H1 (cell line): ENCODE data around the gene RGS3. TPM values are rescaled to one million over a fixed set of nuclear protein-coding genes. Genes with fewer than 3 reads are reported as not detected.

ENCODE experiments used
- CTCF ChIA-PET: fragments of 300-600 bp; sonication (Branson Sonifier 250); formaldehyde crosslinking; loops from one replicate; lab custom pipeline; 2021; ENCODE audit not compliant: partially characterized antibody; lab: Charles Lee
- POLR2A ChIA-PET: fragments of 300-600 bp; sonication (Branson Sonifier 250); formaldehyde crosslinking; loops from one replicate; lab custom pipeline; 2021; ENCODE audit warnings: inconsistent platforms; ENCODE audit not compliant: partially characterized antibody; lab: Charles Lee
- DNase-seq, 2 experiments: peaks; one replicate each; pipeline versions ENCODE4 v3.0.0 to v3.0.0-alpha.2; 2010 to 2022; ENCODE audit warnings: low spot score in 2 of 2, low read depth in 1 of 2, mixed read lengths in 1 of 2
- FAIRE-seq: peaks from 2 replicates; lab custom pipeline; 2011; peaks lifted over from hg19 to GRCh38; lab: Jason Lieb, UNC
- H2AFZ ChIP-seq: 2 replicates; pipeline ENCODE4 v1.8.1; 2012; ENCODE audit warnings: low read length, inconsistent platforms
- H2AK5ac ChIP-seq: 2 replicates; pipeline ENCODE4 v1.6.1; 2013; ENCODE audit warnings: low read depth, low read length
- H2BK120ac ChIP-seq: replicated peaks from 2 replicates; pipeline ENCODE3; 2013; ENCODE audit warnings: low read depth, low read length, inconsistent platforms
- H2BK12ac ChIP-seq: 2 replicates; pipeline ENCODE4 v1.6.1; 2013; ENCODE audit warnings: low read depth, low read length
- H2BK15ac ChIP-seq: 2 replicates; pipeline ENCODE4 v1.6.1; 2013; ENCODE audit warnings: low read length
- H2BK20ac ChIP-seq: 2 replicates; pipeline ENCODE4 v1.6.1; 2013; ENCODE audit warnings: low read length
- H2BK5ac ChIP-seq: 2 replicates; pipeline ENCODE4 v1.6.1; 2013; ENCODE audit warnings: low read depth, low read length
- H3K14ac ChIP-seq: 2 replicates; pipeline ENCODE4 v1.6.1; 2013; ENCODE audit warnings: inconsistent platforms; ENCODE audit not compliant: insufficient read length
- H3K18ac ChIP-seq: 2 replicates; pipeline ENCODE4 v1.6.1; 2013; ENCODE audit warnings: low read length; ENCODE audit errors: extremely low read depth
- H3K23ac ChIP-seq: 2 replicates; pipeline ENCODE4 v1.6.1; 2013; ENCODE audit warnings: inconsistent platforms; ENCODE audit not compliant: insufficient read length
- H3K23me2 ChIP-seq: 2 replicates; pipeline ENCODE4 v1.6.1; 2013; ENCODE audit warnings: low read depth, low read length
- H3K27ac ChIP-seq: 2 replicates; pipeline ENCODE4 v1.6.1; 2011; ENCODE audit warnings: low read depth, low read length, inconsistent platforms
- H3K27me3 ChIP-seq, 4 experiments: replicated peaks in 1 of 4; 1 replicate in 1 of 4; 2 replicates in 3 of 4; pipeline versions ENCODE4 v1.6.1 to v1.8.1; 2011 to 2013; ENCODE audit warnings: low read length in 3 of 4, mild to moderate bottlenecking in 3 of 4, inconsistent platforms in 2 of 4, mixed read lengths in 2 of 4, moderate library complexity in 1 of 4; ENCODE audit not compliant: control insufficient read depth in 3 of 4, insufficient read depth in 3 of 4; ENCODE audit errors: extremely low read depth in 1 of 4
- H3K36me3 ChIP-seq, 4 experiments: 2 replicates each; pipeline versions ENCODE4 v1.6.1 to v1.8.1; 2011 to 2013; ENCODE audit warnings: mild to moderate bottlenecking in 4 of 4, low read length in 3 of 4, moderate library complexity in 2 of 4, control low read depth in 1 of 4, inconsistent platforms in 1 of 4; ENCODE audit not compliant: insufficient read depth in 4 of 4, control insufficient read depth in 2 of 4
- H3K4ac ChIP-seq: replicated peaks from 2 replicates; pipeline ENCODE3; 2013; ENCODE audit warnings: low read length, low read depth, mixed read lengths, inconsistent platforms; ENCODE audit not compliant: insufficient read length
- H3K4me1 ChIP-seq, 4 experiments: replicated peaks in 1 of 4; 1 replicate in 1 of 4; 2 replicates in 3 of 4; pipeline versions ENCODE4 v1.6.1 to v1.8.1; 2011 to 2013; ENCODE audit warnings: low read length in 3 of 4, inconsistent platforms in 2 of 4, mixed read lengths in 1 of 4; ENCODE audit not compliant: insufficient read depth in 4 of 4, control insufficient read depth in 3 of 4
- H3K4me2 ChIP-seq, 2 experiments: 2 replicates each; pipeline versions ENCODE4 v1.6.1 to v1.8.1; 2011 to 2013; ENCODE audit warnings: low read depth in 2 of 2, low read length in 2 of 2, control low read depth in 1 of 2, inconsistent platforms in 1 of 2, mild to moderate bottlenecking in 1 of 2; ENCODE audit not compliant: insufficient read depth in 1 of 2
- H3K4me3 ChIP-seq, 4 experiments: fragments of 200-600, 300-600 bp in 1 of 4; sonication (generic), shearing (Covaris generic), sonication (Bioruptor Twin) in 1 of 4; 2 replicates each; pipeline versions ENCODE4 v1.5.1 to v1.8.1; 2011 to 2016; ENCODE audit warnings: low read length in 4 of 4, low read depth in 3 of 4, control low read depth in 2 of 4, inconsistent platforms in 2 of 4, mild to moderate bottlenecking in 2 of 4, mixed read lengths in 1 of 4, moderate library complexity in 1 of 4; ENCODE audit not compliant: insufficient read depth in 2 of 4; ENCODE audit errors: extremely low read depth in 1 of 4
- H3K56ac ChIP-seq: replicated peaks from 2 replicates; pipeline ENCODE3; 2013; ENCODE audit warnings: low read depth, mild to moderate bottlenecking, mixed read lengths, low read length, inconsistent platforms; ENCODE audit not compliant: insufficient read length
- H3K79me1 ChIP-seq: 2 replicates; pipeline ENCODE4 v1.6.1; 2013; ENCODE audit warnings: low read depth, low read length, control low read depth
- H3K79me2 ChIP-seq, 2 experiments: 2 replicates each; pipeline versions ENCODE4 v1.6.1 to v1.8.1; 2012 to 2013; ENCODE audit warnings: low read length in 2 of 2, mild to moderate bottlenecking in 2 of 2, inconsistent platforms in 1 of 2; ENCODE audit not compliant: insufficient read depth in 2 of 2, control insufficient read depth in 1 of 2
- H3K9ac ChIP-seq, 4 experiments: replicated peaks in 1 of 4; 1 replicate in 1 of 4; 2 replicates in 3 of 4; pipeline versions ENCODE4 v1.6.1 to v1.8.1; 2011 to 2013; ENCODE audit warnings: low read depth in 3 of 4, low read length in 3 of 4, control low read depth in 2 of 4, mild to moderate bottlenecking in 2 of 4, moderate library complexity in 2 of 4, inconsistent platforms in 1 of 4; ENCODE audit errors: extremely low read depth in 1 of 4
- H3K9me3 ChIP-seq, 2 experiments: 2 replicates each; pipeline versions ENCODE4 v1.6.1 to v1.8.1; 2012 to 2013; ENCODE audit warnings: mild to moderate bottlenecking in 2 of 2, moderate library complexity in 2 of 2, control low read depth in 1 of 2, inconsistent platforms in 1 of 2, low read depth in 1 of 2, low read length in 1 of 2, mixed read lengths in 1 of 2; ENCODE audit not compliant: insufficient read depth in 2 of 2
- H4K20me1 ChIP-seq, 2 experiments: replicated peaks in 1 of 2; 2 replicates each; pipeline versions ENCODE3 to v1.8.1; 2011 to 2013; ENCODE audit warnings: inconsistent platforms in 2 of 2, low read length in 2 of 2, mild to moderate bottlenecking in 1 of 2; ENCODE audit not compliant: insufficient read depth in 2 of 2, control insufficient read depth in 1 of 2
- H4K5ac ChIP-seq: 2 replicates; pipeline ENCODE4 v1.6.1; 2013; ENCODE audit warnings: low read length, low read depth, mixed read lengths, inconsistent platforms; ENCODE audit not compliant: insufficient read length
- H4K8ac ChIP-seq: 2 replicates; pipeline ENCODE4 v1.8.0; 2013; ENCODE audit warnings: mild to moderate bottlenecking, moderate library complexity, low read length, inconsistent platforms; ENCODE audit not compliant: insufficient read depth; ENCODE audit errors: extremely low read depth
- H4K91ac ChIP-seq: replicated peaks from 2 replicates; pipeline ENCODE3; 2013; ENCODE audit warnings: low read length, mixed read lengths, inconsistent platforms; ENCODE audit not compliant: insufficient read length
- CREB1 ChIP-seq: IDR thresholded peaks from 2 replicates; pipeline ENCODE4 v1.6.1; 2012; ENCODE audit warnings: inconsistent platforms
- EZH2 ChIP-seq: fragments of 200-600 bp; sonication (generic); IDR thresholded peaks from 2 replicates; pipeline ENCODE4 v1.7.1; 2012; ENCODE audit warnings: low read depth, mild to moderate bottlenecking, moderate library complexity, low read length, inconsistent platforms; ENCODE audit not compliant: severe bottlenecking
- HDAC2 ChIP-seq, 2 experiments: fragments of 300-600 bp in 1 of 2; sonication (generic) in 1 of 2; IDR thresholded peaks; 2 replicates each; pipeline ENCODE4 v1.6.1; 2011 to 2012; ENCODE audit warnings: low read depth in 2 of 2, low read length in 2 of 2, mild to moderate bottlenecking in 2 of 2, moderate library complexity in 2 of 2, borderline replicate concordance in 1 of 2, inconsistent platforms in 1 of 2
- HDAC6 ChIP-seq: IDR thresholded peaks from one replicate; pipeline ENCODE4 v1.7.1; 2012; ENCODE audit warnings: low read depth, mild to moderate bottlenecking, inconsistent platforms, low read length, moderate library complexity
- PHF8 ChIP-seq: fragments of 200-600 bp; sonication (generic); conservative IDR thresholded peaks from 2 replicates; pipeline ENCODE4 v1.7.1; 2012; ENCODE audit warnings: low read depth, mild to moderate bottlenecking, inconsistent platforms, low read length, moderate library complexity
- SAP30 ChIP-seq: fragments of 300-600 bp; sonication (generic); IDR thresholded peaks from 2 replicates; pipeline ENCODE4 v1.7.1; 2012; ENCODE audit warnings: low read length, moderate library complexity, mild to moderate bottlenecking, inconsistent platforms; ENCODE audit not compliant: insufficient read depth, insufficient replicate concordance
- SIRT6 ChIP-seq: IDR thresholded peaks from one replicate; pipeline ENCODE4 v1.7.1; 2012; ENCODE audit warnings: low read length, inconsistent platforms
- SP2 ChIP-seq: IDR thresholded peaks from 2 replicates; pipeline ENCODE4 v1.6.1; 2012; ENCODE audit warnings: mild to moderate bottlenecking, low read length, inconsistent platforms
- TAF1 ChIP-seq: IDR thresholded peaks from 2 replicates; pipeline ENCODE4 v1.6.1; 2011; ENCODE audit warnings: mild to moderate bottlenecking, low read depth, low read length
- TAF7 ChIP-seq: optimal IDR thresholded peaks from 2 replicates; pipeline ENCODE3; 2011; ENCODE audit warnings: low read depth, mild to moderate bottlenecking, inconsistent platforms, low read length, moderate library complexity, borderline replicate concordance
- whole genome bisulfite sequencing, 2 experiments: shearing (Covaris generic) in 1 of 2; methylation state at CpG; one replicate each; pipeline versions ENCODE4 v1.1.6 to v1.1.7; 2013 to 2015; ENCODE audit warnings: low lambda C conversion rate in 2 of 2, mixed read lengths in 2 of 2, inconsistent platforms in 1 of 2, low coverage in 1 of 2, missing lambda C conversion rate in 1 of 2; ENCODE audit not compliant: insufficient replicate concordance in 2 of 2, insufficient coverage in 1 of 2, insufficient read length in 1 of 2; ENCODE audit errors: extremely low coverage in 1 of 2, missing lambda C conversion rate in 1 of 2; 5-methylcytosine and 5-hydroxymethylcytosine counted together
- polyA plus RNA-seq, 7 experiments: library from polyadenylated mRNA; depleted of rRNA in 3 of 7; stranded (reverse) in 5 of 7; unstranded in 2 of 7; fragments of >200 nt in 5 of 7; fragments of 200-250 nt in 2 of 7; gene quantifications; 1 replicate in 5 of 7; 2 replicates in 1 of 7; 4 replicates in 1 of 7; pipeline versions ENCODE4 v1.2.1 to v1.2.3, GENCODE V29; 2011 to 2013; ENCODE audit warnings: missing spikeins in 2 of 7, mixed read lengths in 2 of 7
- total RNA-seq: library from RNA; stranded (reverse); fragmentation: NEBNext Ultra II Directional; extraction: Animal tissue kit (Norgen Biotek cat#: 25700); gene quantifications from 2 replicates; pipeline ENCODE4 v1.2.1, GENCODE V29; 2021
- TF ChIP-seq, protein P1 (sequence below): IDR thresholded peaks from 2 replicates; pipeline ENCODE4 v1.6.1; 2012; ENCODE audit warnings: low read length, inconsistent platforms

Gene RGS3
- total and polyA plus RNA-seq, 2 of the 8 experiments (the other 6 are each of a cell fraction or from before 2014, with no cell fraction given) = 12.6 to 18.2 TPM

DNA sequence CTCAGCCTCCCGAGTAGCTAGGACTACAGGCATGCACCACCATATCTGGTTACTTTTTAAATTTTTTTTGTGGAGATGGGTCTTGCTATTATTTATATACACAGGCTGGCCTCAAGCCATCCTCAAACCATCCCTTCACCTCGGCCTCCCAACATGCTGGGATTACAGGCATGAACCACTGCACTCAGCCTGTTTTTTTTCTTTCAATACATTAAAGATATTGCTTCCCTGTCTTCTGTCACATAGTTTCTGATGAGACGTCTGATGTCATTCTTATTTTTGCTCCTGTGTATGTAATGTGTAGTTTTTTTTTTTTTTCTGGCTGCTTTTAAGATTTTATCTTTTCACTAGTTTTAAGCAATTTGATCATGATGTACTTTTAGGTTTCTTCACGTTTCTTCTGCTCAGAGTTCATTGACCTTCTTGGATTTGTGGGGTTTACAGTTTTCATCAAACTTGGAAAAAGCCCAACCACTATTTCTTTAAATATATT, 11.4 kb upstream of the RGS3 start:
- Histone ChIP-seq H3K9ac (no peak overlapping the region), H2AFZ (no peak overlapping the region), H3K9me3 (no peaks in the 10 kb centered on the region), H4K20me1 (no peaks in the 10 kb centered on the region), H3K4me3 (no peak overlapping the region), H3K4me2 (no peak overlapping the region), H3K56ac (no peak overlapping the region), H4K5ac (no peak overlapping the region), H3K36me3 (no peaks in the 10 kb centered on the region), H3K27ac (no peak overlapping the region), H3K79me2 (no peaks in the 10 kb centered on the region), H3K4ac (no peak overlapping the region), H2BK120ac (no peak overlapping the region), H3K4me1 (peaks cover 0 to 5% (median 2%) of the 10 kb centered on the region in 4 experiments; a peak in 5 of 7 replicates), H3K18ac (no peak overlapping the region), H3K23me2 (peaks cover 2% of the 10 kb centered on the region; the same call in 1 of the 2 replicates), H3K14ac (no peak overlapping the region), H2BK5ac (no peak overlapping the region), H3K27me3 (no peaks in the 10 kb centered on the region), H2AK5ac (no peak overlapping the region), H2BK12ac (no peak overlapping the region), H4K8ac (no peak overlapping the region; the same call in 1 of the 2 replicates), H4K91ac (no peak overlapping the region), H2BK20ac (no peak overlapping the region), H2BK15ac (no peak overlapping the region), H3K23ac (no peak overlapping the region), H3K79me1 (no peaks in the 10 kb centered on the region)
- 81% methylated on average over 4 of the region's 4 CpGs; no CpG with 5 or more reads in 1 of the 2 experiments for WGBS, 2 experiments
- DNase-seq = no peak
- ChIA-PET CTCF (interaction anchor here (0.8 to 10.1 kb wide), 4 partner anchors 11 to 206 kb away, joined by 3 to 191 read pairs (median 78); partner anchors contain the start of gene RGS3), POLR2A (interaction anchor here (1.7 kb wide), 1 partner anchor 14 kb away, joined by 6 read pairs; no protein-coding TSS in a partner anchor)
- FAIRE-seq = no peak
- TF ChIP-seq SAP30 (no peak), HDAC2 (IDR thresholded peaks at IDR 0.05; ENCODE audit: borderline replicate concordance in 1 of 2, low read depth in 2 of 2, low read length in 2 of 2) (no peak), TAF1 (no peak), EZH2 (no peak), HDAC6 (no peak), CREB1 (no peak), SIRT6 (no peak), PHF8 (no peak), TAF7 (no peak), SP2 (no peak)
- TF ChIP-seq, protein P1, sequence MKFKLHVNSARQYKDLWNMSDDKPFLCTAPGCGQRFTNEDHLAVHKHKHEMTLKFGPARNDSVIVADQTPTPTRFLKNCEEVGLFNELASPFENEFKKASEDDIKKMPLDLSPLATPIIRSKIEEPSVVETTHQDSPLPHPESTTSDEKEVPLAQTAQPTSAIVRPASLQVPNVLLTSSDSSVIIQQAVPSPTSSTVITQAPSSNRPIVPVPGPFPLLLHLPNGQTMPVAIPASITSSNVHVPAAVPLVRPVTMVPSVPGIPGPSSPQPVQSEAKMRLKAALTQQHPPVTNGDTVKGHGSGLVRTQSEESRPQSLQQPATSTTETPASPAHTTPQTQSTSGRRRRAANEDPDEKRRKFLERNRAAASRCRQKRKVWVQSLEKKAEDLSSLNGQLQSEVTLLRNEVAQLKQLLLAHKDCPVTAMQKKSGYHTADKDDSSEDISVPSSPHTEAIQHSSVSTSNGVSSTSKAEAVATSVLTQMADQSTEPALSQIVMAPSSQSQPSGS = no peak
